Adrenal gland (tissue), 5 donors: Measurements from ENCODE around the gene WNT8A.

Experiments
- POLR2A ChIP-seq, 2 donors: fragments of 450-650 bp; IDR thresholded peaks; one replicate each; pipeline ENCODE4 v1.6.1; 2017; ENCODE audit warnings: antibody characterized with exemption in 2 of 2, mild to moderate bottlenecking in 2 of 2, moderate library complexity in 1 of 2
- TF ChIP-seq, protein P1 (sequence below), 6 experiments: fragments of 450-650 bp in 4 of 6; fragments of 200-600 bp in 2 of 6; sonication (generic) in 1 of 6; IDR thresholded peaks; 1 replicate in 5 of 6; 2 replicates in 1 of 6; pipeline versions ENCODE4 v1.5.1 to v1.8.0; 2016 to 2021; ENCODE audit warnings: antibody characterized with exemption in 6 of 6, mild to moderate bottlenecking in 2 of 6, moderate library complexity in 1 of 6
- donor health status: DM: no; HTN: no; CAD: no.

DNA sequence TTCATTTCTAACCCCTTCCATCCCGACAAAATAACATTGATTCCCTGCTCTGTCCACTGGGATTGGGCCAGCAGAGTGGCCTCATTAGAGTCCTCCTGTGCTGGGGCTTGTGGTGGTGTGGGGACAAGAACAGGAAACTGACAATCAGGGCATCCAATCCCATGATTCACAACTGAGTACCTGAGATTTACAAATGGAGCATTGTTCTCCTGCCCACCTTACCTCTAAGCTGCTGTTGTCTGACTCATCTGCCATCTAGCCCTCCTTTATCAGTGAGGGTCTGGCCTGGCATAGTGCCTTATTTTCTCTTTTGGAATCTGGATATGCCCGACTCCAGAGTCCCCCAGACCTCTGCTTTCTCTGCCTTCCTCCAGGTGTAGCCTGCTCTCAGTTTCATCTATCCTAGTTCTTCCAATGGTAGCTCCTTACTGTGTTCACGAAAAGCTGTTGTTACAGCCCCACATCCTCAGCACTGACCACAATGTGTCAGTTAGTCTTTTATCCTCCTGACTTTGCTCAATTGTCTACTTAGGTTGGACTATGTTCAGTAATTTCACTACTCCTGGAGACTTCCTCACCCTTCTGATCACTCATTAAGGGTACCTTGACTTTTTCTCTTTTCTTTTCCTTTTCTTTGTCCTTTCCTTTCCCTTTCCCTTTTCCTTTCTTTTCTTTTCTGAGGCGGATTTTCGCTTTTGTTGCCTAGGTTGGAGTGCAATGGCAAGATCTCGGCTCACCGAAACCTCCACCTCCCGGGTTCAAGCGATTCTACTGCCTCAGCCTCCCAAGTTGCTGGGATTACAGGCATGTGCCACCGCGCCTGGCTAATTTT is 13.4 kb downstream of the WNT8A start:
- TF ChIP-seq, protein P1, sequence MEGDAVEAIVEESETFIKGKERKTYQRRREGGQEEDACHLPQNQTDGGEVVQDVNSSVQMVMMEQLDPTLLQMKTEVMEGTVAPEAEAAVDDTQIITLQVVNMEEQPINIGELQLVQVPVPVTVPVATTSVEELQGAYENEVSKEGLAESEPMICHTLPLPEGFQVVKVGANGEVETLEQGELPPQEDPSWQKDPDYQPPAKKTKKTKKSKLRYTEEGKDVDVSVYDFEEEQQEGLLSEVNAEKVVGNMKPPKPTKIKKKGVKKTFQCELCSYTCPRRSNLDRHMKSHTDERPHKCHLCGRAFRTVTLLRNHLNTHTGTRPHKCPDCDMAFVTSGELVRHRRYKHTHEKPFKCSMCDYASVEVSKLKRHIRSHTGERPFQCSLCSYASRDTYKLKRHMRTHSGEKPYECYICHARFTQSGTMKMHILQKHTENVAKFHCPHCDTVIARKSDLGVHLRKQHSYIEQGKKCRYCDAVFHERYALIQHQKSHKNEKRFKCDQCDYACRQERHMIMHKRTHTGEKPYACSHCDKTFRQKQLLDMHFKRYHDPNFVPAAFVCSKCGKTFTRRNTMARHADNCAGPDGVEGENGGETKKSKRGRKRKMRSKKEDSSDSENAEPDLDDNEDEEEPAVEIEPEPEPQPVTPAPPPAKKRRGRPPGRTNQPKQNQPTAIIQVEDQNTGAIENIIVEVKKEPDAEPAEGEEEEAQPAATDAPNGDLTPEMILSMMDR (IDR thresholded peaks at IDR 0.05) = no peak
- TF ChIP-seq POLR2A (IDR thresholded peaks at IDR 0.05) = no peak
